Activated naive CD4-positive, alpha-beta T cell treated with Interleukin-2 at 50 U/mL for 16 hours (primary cell): ENCODE measurements around the gene DISC1.
"Not testable (repeated sequence)": the region's sequence is repeated elsewhere in the genome, so short reads cannot be mapped to it uniquely, and the experiment has no call there.

Source experiments
- DNase-seq: peaks from one replicate; pipeline ENCODE4 v3.0.0-alpha.2; 2020

The DISC1 gene

GRCh38 chr1:231969076-231969475 lies 342.5 kb downstream of the DISC1 start:
- DNase-seq, result no peak

- DNase-seq, result not testable (repeated sequence)
Observed at GRCh38 chr1:231969761-231970160, 343.2 kb downstream of the DISC1 start.

- DNase-seq, result no peak
Observed at GRCh38 chr1:231970684-231971083, 344.1 kb downstream of the DISC1 start.

GRCh38 chr1:231971397-231972110 lies 345.0 kb downstream of the DISC1 start:
- no peak for DNase-seq

GRCh38 chr1:231972111-231972445 lies 345.5 kb downstream of the DISC1 start:
- DNase-seq, result no peak

GRCh38 chr1:231973830-231974229 lies 347.2 kb downstream of the DISC1 start:
- DNase-seq, result peak; percentile 6

GRCh38 chr1:231976231-231976630 lies 349.6 kb downstream of the DISC1 start:
- no peak for DNase-seq

- DNase-seq, result no peak
Observed at GRCh38 chr1:231981675-231982074, 355.1 kb downstream of the DISC1 start.

GRCh38 chr1:231982871-231983587 lies 356.4 kb downstream of the DISC1 start:
- DNase-seq, result no peak

- DNase-seq, result no peak
Observed at GRCh38 chr1:231983588-231984193, 357.1 kb downstream of the DISC1 start.

- DNase-seq, result no peak
Observed at GRCh38 chr1:231985296-231986023, 358.9 kb downstream of the DISC1 start.

GRCh38 chr1:231986631-231987336 lies 360.2 kb downstream of the DISC1 start:
- DNase-seq, result no peak

- DNase-seq, result no peak
Observed at GRCh38 chr1:231990388-231990787, 363.8 kb downstream of the DISC1 start.

GRCh38 chr1:231991231-231991630 lies 364.6 kb downstream of the DISC1 start:
- DNase-seq, result no peak

GRCh38 chr1:231993968-231994455 lies 367.4 kb downstream of the DISC1 start:
- no peak for DNase-seq

GRCh38 chr1:231998791-231999190 lies 372.2 kb downstream of the DISC1 start:
- no peak for DNase-seq

GRCh38 chr1:232005300-232005699 lies 378.7 kb downstream of the DISC1 start:
- no peak for DNase-seq

- no peak for DNase-seq
Observed at GRCh38 chr1:232009741-232010140, 383.2 kb downstream of the DISC1 start.

GRCh38 chr1:232011961-232012360 lies 385.4 kb downstream of the DISC1 start:
- DNase-seq, result no peak

GRCh38 chr1:232012773-232013386 lies 386.3 kb downstream of the DISC1 start:
- no peak for DNase-seq

- DNase-seq, result no peak
Observed at GRCh38 chr1:232014941-232015340, 388.4 kb downstream of the DISC1 start.

GRCh38 chr1:232016616-232017015 lies 390.0 kb downstream of the DISC1 start:
- no peak for DNase-seq
